Measurements from ENCODE around the gene NR2E3.

- TF ChIP-seq GATA2 (IDR thresholded peaks at IDR 0.05; ENCODE audit: low read depth, low read length): no peak
- no peak for TF ChIP-seq GATA3 (IDR thresholded peaks at IDR 0.05; ENCODE audit: low read depth, low read length)
Measured at GRCh38 chr15:71821547-71822129, 11.3 kb downstream of the NR2E3 start.

Measured in SH-SY5Y (cell line).